ENCODE results near the gene SULT1A2. TPM values are rescaled to one million over a fixed set of nuclear protein-coding genes. Genes with fewer than 3 reads are reported as not detected.
"Not testable (repeated sequence)": the region's sequence is repeated elsewhere in the genome, so short reads cannot be mapped to it uniquely, and the experiment has no call there.

Gene SULT1A2
- total and polyA plus RNA-seq, 2 donors (not counting 1 experiment from before 2014, with no cell fraction given), result 0.17 TPM; not detected in 1

GRCh38 chr16:28596115-28596630 is 677 bp downstream of the SULT1A2 start:
- Histone ChIP-seq H3K4me1 (ENCODE audit: control insufficient read depth, extremely low read depth, insufficient read depth, low read length) (no peaks in the 10 kb centered on the region), H3K79me2 (ENCODE audit: control insufficient read depth, insufficient read depth, low read length) (no peaks in the 10 kb centered on the region), H4K20me1 (ENCODE audit: control insufficient read depth, extremely low read depth, insufficient read depth, low read length) (no peaks in the 10 kb centered on the region), H3K36me3 (ENCODE audit: control insufficient read depth, insufficient read depth, low read length) (no peaks in the 10 kb centered on the region), H3K27me3 (ENCODE audit: control insufficient read depth, insufficient read depth, low read length) (no peaks in the 10 kb centered on the region), H2AFZ (ENCODE audit: low read length) (no peak overlapping the region), H3K9me3 (ENCODE audit: control insufficient read depth, insufficient read depth, low read depth, low read length) (no peaks in the 10 kb centered on the region), H3K27ac (ENCODE audit: insufficient read depth, low read length) (no peak overlapping the region), H3K9ac (ENCODE audit: insufficient read depth, low read length) (no peak overlapping the region), H3K4me3 (replicated peaks in 1 of 4; ENCODE audit: control extremely low read depth in 1 of 4, insufficient read depth in 1 of 4, low read depth in 3 of 4, low read length in 4 of 4) (no peak overlapping the region), H3K4me2 (ENCODE audit: extremely low read depth, insufficient read depth, low read length) (no peak overlapping the region)
- TF ChIP-seq CTCF (conservative IDR thresholded peaks at IDR 0.05 in 1 of 2, IDR thresholded peaks at IDR 0.05 in 1 of 2; ENCODE audit: low read depth in 1 of 2, low read length in 2 of 2) (no peak), EZH2 (IDR thresholded peaks at IDR 0.05; ENCODE audit: low read length, missing control alignments) (no peak)
- DNase-seq (ENCODE audit: low read depth in 2 of 2), result no peak

- H3K27ac ChIP-seq (ENCODE audit: insufficient read depth, low read length); H3K4me1 ChIP-seq (ENCODE audit: control insufficient read depth, extremely low read depth, insufficient read depth, low read length); H3K4me3 ChIP-seq (replicated peaks in 1 of 4; ENCODE audit: control extremely low read depth in 1 of 4, insufficient read depth in 1 of 4, low read depth in 3 of 4, low read length in 4 of 4); DNase-seq (ENCODE audit: low read depth in 2 of 2); H3K4me2 ChIP-seq (ENCODE audit: extremely low read depth, insufficient read depth, low read length); H3K9ac ChIP-seq (ENCODE audit: insufficient read depth, low read length); H2AFZ ChIP-seq (ENCODE audit: low read length); H4K20me1 ChIP-seq (ENCODE audit: control insufficient read depth, extremely low read depth, insufficient read depth, low read length); H3K36me3 ChIP-seq (ENCODE audit: control insufficient read depth, insufficient read depth, low read length); H3K27me3 ChIP-seq (ENCODE audit: control insufficient read depth, insufficient read depth, low read length); H3K79me2 ChIP-seq (ENCODE audit: control insufficient read depth, insufficient read depth, low read length); H3K9me3 ChIP-seq (ENCODE audit: control insufficient read depth, insufficient read depth, low read depth, low read length): not testable (repeated sequence)
Observed at GRCh38 chr16:28595451-28595850, 1.4 kb downstream of the SULT1A2 start.

GRCh38 chr16:28592979-28593553 is 3.8 kb downstream of the SULT1A2 start:
- TF ChIP-seq CTCF (conservative IDR thresholded peaks at IDR 0.05 in 1 of 2, IDR thresholded peaks at IDR 0.05 in 1 of 2; ENCODE audit: low read depth in 1 of 2, low read length in 2 of 2) (no peak), EZH2 (IDR thresholded peaks at IDR 0.05; ENCODE audit: low read length, missing control alignments) (no peak)
- no peak overlapping the region for H2AFZ ChIP-seq (ENCODE audit: low read length)
- no peaks in the 10 kb centered on the region for H3K27me3 ChIP-seq (ENCODE audit: control insufficient read depth, insufficient read depth, low read length)
- DNase-seq (ENCODE audit: low read depth in 2 of 2), result no peak
- no peak overlapping the region for H3K4me2 ChIP-seq (ENCODE audit: extremely low read depth, insufficient read depth, low read length)
- no peaks in the 10 kb centered on the region for H3K9me3 ChIP-seq (ENCODE audit: control insufficient read depth, insufficient read depth, low read depth, low read length)
- no peak overlapping the region for H3K9ac ChIP-seq (ENCODE audit: insufficient read depth, low read length)
- H4K20me1 ChIP-seq (ENCODE audit: control insufficient read depth, extremely low read depth, insufficient read depth, low read length), result no peaks in the 10 kb centered on the region
- H3K4me3 ChIP-seq (replicated peaks in 1 of 4; ENCODE audit: control extremely low read depth in 1 of 4, insufficient read depth in 1 of 4, low read depth in 3 of 4, low read length in 4 of 4), result no peak overlapping the region
- no peaks in the 10 kb centered on the region for H3K4me1 ChIP-seq (ENCODE audit: control insufficient read depth, extremely low read depth, insufficient read depth, low read length)
- H3K79me2 ChIP-seq (ENCODE audit: control insufficient read depth, insufficient read depth, low read length), result no peaks in the 10 kb centered on the region
- H3K36me3 ChIP-seq (ENCODE audit: control insufficient read depth, insufficient read depth, low read length), result no peaks in the 10 kb centered on the region
- no peak overlapping the region for H3K27ac ChIP-seq (ENCODE audit: insufficient read depth, low read length)

Measured in fibroblast of lung (primary cell).